Stimulated activated memory B cell treated with anti-CD40 and anti-IgM and Interleukin-4, amounts not matched to agents 10 μg/mL and 1 μg/mL and 100 μg/mL, for 72 hours (primary cell): ENCODE results near the gene MAFG.

Experiments
- ATAC-seq: fragments of 150-1000 bp; cut with Tn5 transposase; 2 replicates; pipeline ENCODE4 v1.10.0; 2021
- H3K27ac Mint-ChIP-seq: one replicate; pipeline ENCODE4 v1.8.0; 2022; ENCODE audit warnings: mild to moderate bottlenecking, mixed read lengths
- H3K27me3 Mint-ChIP-seq: one replicate; pipeline ENCODE4 v1.8.0; 2022; ENCODE audit warnings: mixed read lengths
- H3K36me3 Mint-ChIP-seq: one replicate; pipeline ENCODE4 v1.8.0; 2022; ENCODE audit warnings: mixed read lengths
- H3K4me1 Mint-ChIP-seq: one replicate; pipeline ENCODE4 v1.8.0; 2022; ENCODE audit warnings: mixed read lengths
- H3K4me3 Mint-ChIP-seq: one replicate; pipeline ENCODE4 v1.8.0; 2022; ENCODE audit warnings: mild to moderate bottlenecking, moderate library complexity, mixed read lengths
- H3K9me3 Mint-ChIP-seq: one replicate; pipeline ENCODE4 v1.8.0; 2022; ENCODE audit warnings: mixed read lengths

Gene MAFG

GRCh38 chr17:81903896-81904599, 23.5 kb downstream of the MAFG start:
- H3K4me3 Mint-ChIP-seq = no peak overlapping the region
- peaks cover 14% of the 10 kb centered on the region for H3K27me3 Mint-ChIP-seq
- H3K36me3 Mint-ChIP-seq = peaks cover 48% of the 10 kb centered on the region
- H3K4me1 Mint-ChIP-seq = peaks cover 6% of the 10 kb centered on the region
- no peak for ATAC-seq
- H3K27ac Mint-ChIP-seq = no peak overlapping the region
- no peaks in the 10 kb centered on the region for H3K9me3 Mint-ChIP-seq

- Mint-ChIP-seq H3K27me3 (peaks cover 14% of the 10 kb centered on the region), H3K9me3 (no peaks in the 10 kb centered on the region), H3K4me3 (no peak overlapping the region), H3K4me1 (peaks cover 6% of the 10 kb centered on the region), H3K27ac (no peak overlapping the region), H3K36me3 (peaks cover 42% of the 10 kb centered on the region)
- no peak for ATAC-seq
Measured at GRCh38 chr17:81903415-81903831, 24.1 kb downstream of the MAFG start.

- H3K4me1 Mint-ChIP-seq = peaks cover 6% of the 10 kb centered on the region
- ATAC-seq = peak; percentile 29
- H3K27me3 Mint-ChIP-seq = peaks cover 14% of the 10 kb centered on the region
- no peak overlapping the region for H3K4me3 Mint-ChIP-seq
- H3K9me3 Mint-ChIP-seq = no peaks in the 10 kb centered on the region
- peaks cover 41% of the 10 kb centered on the region for H3K36me3 Mint-ChIP-seq
- H3K27ac Mint-ChIP-seq = no peak overlapping the region
Measured at GRCh38 chr17:81902653-81903414, 24.7 kb downstream of the MAFG start.

- Mint-ChIP-seq H3K4me1 (peaks cover 6% of the 10 kb centered on the region), H3K4me3 (no peak within 1 kb of the TSS), H3K27me3 (peaks cover 14% of the 10 kb centered on the region), H3K9me3 (no peaks in the 10 kb centered on the region), H3K36me3 (peaks cover 42% of the 10 kb centered on the region), H3K27ac (no peak within 1 kb of the TSS)
- peak; percentile 51 for ATAC-seq
Measured at GRCh38 chr17:81902023-81902652, 25.4 kb downstream of the MAFG start, which contains the start of gene NPB. Gene NPB (plus strand): TSS chr17:81902238. CDS start chr17:81902278, 40 bp downstream.

GRCh38 chr17:81901167-81902022, 26.1 kb downstream of the MAFG start:
- Mint-ChIP-seq H3K27ac (no peak overlapping the region), H3K4me3 (no peak overlapping the region), H3K36me3 (peaks cover 37% of the 10 kb centered on the region), H3K9me3 (no peaks in the 10 kb centered on the region), H3K4me1 (peaks cover 6% of the 10 kb centered on the region), H3K27me3 (peaks cover 14% of the 10 kb centered on the region)
- peak; percentile 9 for ATAC-seq

- Mint-ChIP-seq H3K4me1 (peaks cover 6% of the 10 kb centered on the region), H3K27me3 (peaks cover 14% of the 10 kb centered on the region), H3K9me3 (no peaks in the 10 kb centered on the region), H3K36me3 (peaks cover 43% of the 10 kb centered on the region), H3K27ac (no peak overlapping the region), H3K4me3 (no peak overlapping the region)
- no peak for ATAC-seq
Measured at GRCh38 chr17:81900181-81900820, 27.2 kb downstream of the MAFG start.

GRCh38 chr17:81899514-81900166, 27.9 kb downstream of the MAFG start:
- Mint-ChIP-seq H3K27ac (no peak overlapping the region), H3K4me3 (no peak overlapping the region), H3K4me1 (peaks cover 6% of the 10 kb centered on the region), H3K36me3 (peaks cover 48% of the 10 kb centered on the region), H3K27me3 (peaks cover 14% of the 10 kb centered on the region), H3K9me3 (no peaks in the 10 kb centered on the region)
- ATAC-seq = no peak

GRCh38 chr17:81898885-81899284, 28.6 kb downstream of the MAFG start:
- H3K36me3 Mint-ChIP-seq = peaks cover 42% of the 10 kb centered on the region
- ATAC-seq = no peak
- no peak overlapping the region for H3K4me3 Mint-ChIP-seq
- H3K4me1 Mint-ChIP-seq = peaks cover 7% of the 10 kb centered on the region
- peaks cover 14% of the 10 kb centered on the region for H3K27me3 Mint-ChIP-seq
- H3K27ac Mint-ChIP-seq = no peak overlapping the region
- H3K9me3 Mint-ChIP-seq = no peaks in the 10 kb centered on the region

- no peak for ATAC-seq
- no peak overlapping the region for H3K4me3 Mint-ChIP-seq
- H3K4me1 Mint-ChIP-seq = peaks cover 14% of the 10 kb centered on the region
- no peak overlapping the region for H3K27ac Mint-ChIP-seq
- H3K27me3 Mint-ChIP-seq = peaks cover 14% of the 10 kb centered on the region
- peaks cover 41% of the 10 kb centered on the region for H3K36me3 Mint-ChIP-seq
- H3K9me3 Mint-ChIP-seq = no peaks in the 10 kb centered on the region
Measured at GRCh38 chr17:81898029-81898866, 29.3 kb downstream of the MAFG start.

GRCh38 chr17:81895400-81895799, 32.1 kb downstream of the MAFG start:
- H3K9me3 Mint-ChIP-seq = no peaks in the 10 kb centered on the region
- H3K36me3 Mint-ChIP-seq = peaks cover 31% of the 10 kb centered on the region
- peaks cover 8% of the 10 kb centered on the region for H3K4me1 Mint-ChIP-seq
- no peak overlapping the region for H3K4me3 Mint-ChIP-seq
- ATAC-seq = no peak
- no peak overlapping the region for H3K27ac Mint-ChIP-seq
- H3K27me3 Mint-ChIP-seq = peaks cover 1% of the 10 kb centered on the region

- no peaks in the 10 kb centered on the region for H3K27me3 Mint-ChIP-seq
- peaks cover 36% of the 10 kb centered on the region for H3K36me3 Mint-ChIP-seq
- peak overlapping the region; percentile 88 for H3K27ac Mint-ChIP-seq
- peak; percentile 28 for ATAC-seq
- H3K4me3 Mint-ChIP-seq = peak overlapping the region; percentile 91
- no peaks in the 10 kb centered on the region for H3K9me3 Mint-ChIP-seq
- peaks cover 31% of the 10 kb centered on the region for H3K4me1 Mint-ChIP-seq
Measured at GRCh38 chr17:81891303-81891552, 36.3 kb downstream of the MAFG start.

- Mint-ChIP-seq H3K4me1 (peaks cover 33% of the 10 kb centered on the region), H3K4me3 (peak overlapping the region; percentile 91), H3K36me3 (peaks cover 38% of the 10 kb centered on the region), H3K9me3 (no peaks in the 10 kb centered on the region), H3K27me3 (no peaks in the 10 kb centered on the region), H3K27ac (peak overlapping the region; percentile 88)
- peak; percentile 2 for ATAC-seq
Measured at GRCh38 chr17:81890447-81891302, 36.9 kb downstream of the MAFG start.

- Mint-ChIP-seq H3K4me3 (peak overlapping the region; percentile 91), H3K36me3 (peaks cover 35% of the 10 kb centered on the region), H3K4me1 (peaks cover 39% of the 10 kb centered on the region), H3K27me3 (no peaks in the 10 kb centered on the region), H3K9me3 (no peaks in the 10 kb centered on the region), H3K27ac (peak overlapping the region; percentile 40)
- no peak for ATAC-seq
Measured at GRCh38 chr17:81889602-81890001, 37.9 kb downstream of the MAFG start.
